Neutrophil (primary cell): ENCODE data around the gene SETD4.

Experiments used
- H3K27ac ChIP-seq: fragments of 200-600 bp; sonication (generic); 2 replicates; pipeline ENCODE4 v1.5.1; 2016; ENCODE audit warnings: mild to moderate bottlenecking, moderate library complexity
- H3K27me3 ChIP-seq: fragments of 200-600 bp; sonication (generic); 2 replicates; pipeline ENCODE4 v1.6.0; 2016; ENCODE audit warnings: mild to moderate bottlenecking
- H3K36me3 ChIP-seq: fragments of 200-600 bp; sonication (generic); 2 replicates; pipeline ENCODE4 v1.5.1; 2017
- H3K4me1 ChIP-seq, 2 experiments: fragments of 200-600 bp in 1 of 2; sonication (generic) in 1 of 2; 1 replicate in 1 of 2; 2 replicates in 1 of 2; pipeline versions ENCODE4 v1.5.1 to v1.6.1; 2013 to 2016; ENCODE audit warnings: low read depth in 1 of 2, low read length in 1 of 2, mild to moderate bottlenecking in 1 of 2, moderate library complexity in 1 of 2; ENCODE audit not compliant: control insufficient read depth in 1 of 2, insufficient read depth in 1 of 2
- H3K4me3 ChIP-seq, 2 experiments: fragments of 200-600 bp in 1 of 2; sonication (generic) in 1 of 2; 1 replicate in 1 of 2; 2 replicates in 1 of 2; pipeline ENCODE4 v1.5.1; 2013 to 2016; ENCODE audit warnings: low read depth in 1 of 2, low read length in 1 of 2, mild to moderate bottlenecking in 1 of 2, moderate library complexity in 1 of 2
- H3K9me3 ChIP-seq: fragments of 200-600 bp; sonication (generic); 2 replicates; pipeline ENCODE4 v1.5.1; 2016
- CTCF ChIP-seq: fragments of 200-600 bp; sonication (generic); IDR thresholded peaks from 2 replicates; pipeline ENCODE4 v1.5.1; 2016; ENCODE audit warnings: antibody characterized with exemption

Gene SETD4

GRCh38 chr21:36021251-36021837, 39.0 kb downstream of the SETD4 start:
- TF ChIP-seq CTCF = no peak

GRCh38 chr21:36015045-36015444, 45.3 kb downstream of the SETD4 start:
- Histone ChIP-seq H3K4me1 (no peaks in the 10 kb centered on the region), H3K9me3 (no peaks in the 10 kb centered on the region), H3K36me3 (no peaks in the 10 kb centered on the region), H3K4me3 (no peak overlapping the region), H3K27me3 (peaks cover 7% of the 10 kb centered on the region), H3K27ac (no peak overlapping the region)
- no peak for TF ChIP-seq CTCF

More at GRCh38 chr21:36021251-36021837, 39.0 kb downstream of the SETD4 start:
- no peaks in the 10 kb centered on the region for H3K36me3 ChIP-seq
- no peak overlapping the region for H3K27ac ChIP-seq
- no peaks in the 10 kb centered on the region for H3K27me3 ChIP-seq
- no peaks in the 10 kb centered on the region for H3K9me3 ChIP-seq
- no peak overlapping the region for H3K4me3 ChIP-seq
- H3K4me1 ChIP-seq = no peaks in the 10 kb centered on the region

GRCh38 chr21:36010801-36011200, 49.5 kb downstream of the SETD4 start:
- H3K27me3 ChIP-seq = peaks cover 7% of the 10 kb centered on the region
- H3K27ac ChIP-seq = no peak overlapping the region
- no peak for TF ChIP-seq CTCF
- no peaks in the 10 kb centered on the region for H3K4me1 ChIP-seq
- H3K4me3 ChIP-seq = no peak overlapping the region
- H3K9me3 ChIP-seq = no peaks in the 10 kb centered on the region
- H3K36me3 ChIP-seq = no peaks in the 10 kb centered on the region

GRCh38 chr21:36008505-36008904, 51.8 kb downstream of the SETD4 start:
- Histone ChIP-seq H3K4me1 (no peaks in the 10 kb centered on the region), H3K27ac (no peak overlapping the region), H3K4me3 (no peak overlapping the region), H3K36me3 (no peaks in the 10 kb centered on the region), H3K27me3 (peaks cover 7% of the 10 kb centered on the region), H3K9me3 (no peaks in the 10 kb centered on the region)
- no peak for TF ChIP-seq CTCF

GRCh38 chr21:36005879-36006400, 54.4 kb downstream of the SETD4 start:
- no peak overlapping the region for H3K4me3 ChIP-seq

More at GRCh38 chr21:36005879-36006400, 54.4 kb downstream of the SETD4 start:
- H3K9me3 ChIP-seq = no peaks in the 10 kb centered on the region
- TF ChIP-seq CTCF = no peak
- H3K4me1 ChIP-seq = no peaks in the 10 kb centered on the region
- H3K27ac ChIP-seq = no peak overlapping the region
- no peaks in the 10 kb centered on the region for H3K36me3 ChIP-seq
- H3K27me3 ChIP-seq = peaks cover 5% of the 10 kb centered on the region
